Measurements from ENCODE around the gene RITA1. TPM values are rescaled to one million over a fixed set of nuclear protein-coding genes. Genes with fewer than 3 reads are reported as not detected.

Gene RITA1
- total and polyA plus RNA-seq, 2 experiments from 2014 or later: 16.1 to 26.9 TPM

- no peaks in the 10 kb centered on the region for H3K36me3 ChIP-seq (replicated peaks; ENCODE audit: insufficient read depth, low read depth)
- peak; percentile 41 for DNase-seq (ENCODE audit: low spot score)
- 8% methylated on average over 11 of the region's 11 CpGs for WGBS (ENCODE audit: low lambda C conversion rate, missing lambda C conversion rate)
These were observed 478 bp downstream of the RITA1 start for GRCh38 chr12:113186033-113186365.

GRCh38 chr12:113186666-113187325, 1.3 kb downstream of the RITA1 start:
- WGBS (ENCODE audit: low lambda C conversion rate, missing lambda C conversion rate): 85% methylated on average over 16 of the region's 16 CpGs

More at GRCh38 chr12:113186033-113186365, 478 bp downstream of the RITA1 start:
- no peaks in the 10 kb centered on the region for H3K27me3 ChIP-seq
- H3K27ac ChIP-seq: peak overlapping the region; percentile 97
- H2AFZ ChIP-seq: peak overlapping the region; percentile 86
- TF ChIP-seq EZH2 (IDR thresholded peaks at IDR 0.05; ENCODE audit: borderline replicate concordance): no peak
- no peaks in the 10 kb centered on the region for H3K9me2 ChIP-seq (replicated peaks; ENCODE audit: insufficient read depth)
- H3K4me2 ChIP-seq: peak overlapping the region; percentile 94
- peaks cover 4% of the 10 kb centered on the region for H4K20me1 ChIP-seq (ENCODE audit: insufficient read depth, poor library complexity, severe bottlenecking)
- peak overlapping the region; percentile 86 for H3K4me3 ChIP-seq
- H3K9me3 ChIP-seq (ENCODE audit: low read depth): no peaks in the 10 kb centered on the region
- peaks cover 15% of the 10 kb centered on the region for H3K4me1 ChIP-seq (ENCODE audit: insufficient read depth)
- H3K79me2 ChIP-seq: peaks cover 47% of the 10 kb centered on the region

GRCh38 chr12:113189361-113189760, 3.8 kb downstream of the RITA1 start:
- no peak overlapping the region for H3K27ac ChIP-seq
- WGBS (ENCODE audit: low lambda C conversion rate, missing lambda C conversion rate): 100% methylated on average over 2 of the region's 2 CpGs

More at GRCh38 chr12:113186666-113187325, 1.3 kb downstream of the RITA1 start:
- Histone ChIP-seq H3K36me3 (replicated peaks; ENCODE audit: insufficient read depth, low read depth) (no peaks in the 10 kb centered on the region), H2AFZ (no peak overlapping the region), H4K20me1 (ENCODE audit: insufficient read depth, poor library complexity, severe bottlenecking) (peaks cover 4% of the 10 kb centered on the region), H3K27ac (no peak overlapping the region), H3K79me2 (peaks cover 44% of the 10 kb centered on the region), H3K27me3 (no peaks in the 10 kb centered on the region), H3K4me1 (ENCODE audit: insufficient read depth) (peaks cover 15% of the 10 kb centered on the region), H3K4me2 (peak overlapping the region; percentile 94), H3K4me3 (no peak overlapping the region), H3K9me2 (replicated peaks; ENCODE audit: insufficient read depth) (no peaks in the 10 kb centered on the region), H3K9me3 (ENCODE audit: low read depth) (no peaks in the 10 kb centered on the region)
- TF ChIP-seq, protein P1, sequence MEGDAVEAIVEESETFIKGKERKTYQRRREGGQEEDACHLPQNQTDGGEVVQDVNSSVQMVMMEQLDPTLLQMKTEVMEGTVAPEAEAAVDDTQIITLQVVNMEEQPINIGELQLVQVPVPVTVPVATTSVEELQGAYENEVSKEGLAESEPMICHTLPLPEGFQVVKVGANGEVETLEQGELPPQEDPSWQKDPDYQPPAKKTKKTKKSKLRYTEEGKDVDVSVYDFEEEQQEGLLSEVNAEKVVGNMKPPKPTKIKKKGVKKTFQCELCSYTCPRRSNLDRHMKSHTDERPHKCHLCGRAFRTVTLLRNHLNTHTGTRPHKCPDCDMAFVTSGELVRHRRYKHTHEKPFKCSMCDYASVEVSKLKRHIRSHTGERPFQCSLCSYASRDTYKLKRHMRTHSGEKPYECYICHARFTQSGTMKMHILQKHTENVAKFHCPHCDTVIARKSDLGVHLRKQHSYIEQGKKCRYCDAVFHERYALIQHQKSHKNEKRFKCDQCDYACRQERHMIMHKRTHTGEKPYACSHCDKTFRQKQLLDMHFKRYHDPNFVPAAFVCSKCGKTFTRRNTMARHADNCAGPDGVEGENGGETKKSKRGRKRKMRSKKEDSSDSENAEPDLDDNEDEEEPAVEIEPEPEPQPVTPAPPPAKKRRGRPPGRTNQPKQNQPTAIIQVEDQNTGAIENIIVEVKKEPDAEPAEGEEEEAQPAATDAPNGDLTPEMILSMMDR (IDR thresholded peaks at IDR 0.05; ENCODE audit: poor library complexity): no peak
- TF ChIP-seq EZH2phosphoT487 (IDR thresholded peaks at IDR 0.05; ENCODE audit: low read depth, severe bottlenecking, unreplicated experiment) (no peak), EZH2 (IDR thresholded peaks at IDR 0.05; ENCODE audit: borderline replicate concordance) (no peak)
- no peak for DNase-seq (ENCODE audit: low spot score)

GRCh38 chr12:113190761-113191160, 5.2 kb downstream of the RITA1 start:
- no peak for DNase-seq (ENCODE audit: low spot score)
- peaks cover 15% of the 10 kb centered on the region for H3K79me2 ChIP-seq
- no peak overlapping the region for H2AFZ ChIP-seq
- H3K9me2 ChIP-seq (replicated peaks; ENCODE audit: insufficient read depth): no peaks in the 10 kb centered on the region
- H4K20me1 ChIP-seq (ENCODE audit: insufficient read depth, poor library complexity, severe bottlenecking): peaks cover 4% of the 10 kb centered on the region
- TF ChIP-seq EZH2phosphoT487 (IDR thresholded peaks at IDR 0.05; ENCODE audit: low read depth, severe bottlenecking, unreplicated experiment) (no peak), EZH2 (IDR thresholded peaks at IDR 0.05; ENCODE audit: borderline replicate concordance) (no peak)
- TF ChIP-seq, protein P1 (IDR thresholded peaks at IDR 0.05; ENCODE audit: poor library complexity): no peak
- 92% methylated on average over 4 of the region's 4 CpGs for WGBS (ENCODE audit: low lambda C conversion rate, missing lambda C conversion rate)
- no peaks in the 10 kb centered on the region for H3K9me3 ChIP-seq (ENCODE audit: low read depth)
- no peak overlapping the region for H3K4me3 ChIP-seq
- H3K4me1 ChIP-seq (ENCODE audit: insufficient read depth): peaks cover 8% of the 10 kb centered on the region
- H3K36me3 ChIP-seq (replicated peaks; ENCODE audit: insufficient read depth, low read depth): no peaks in the 10 kb centered on the region
- H3K4me2 ChIP-seq: no peak overlapping the region
- H3K27ac ChIP-seq: no peak overlapping the region
- no peaks in the 10 kb centered on the region for H3K27me3 ChIP-seq

More at GRCh38 chr12:113189361-113189760, 3.8 kb downstream of the RITA1 start:
- Histone ChIP-seq H2AFZ (no peak overlapping the region), H3K27me3 (no peaks in the 10 kb centered on the region), H3K36me3 (replicated peaks; ENCODE audit: insufficient read depth, low read depth) (no peaks in the 10 kb centered on the region), H3K4me1 (ENCODE audit: insufficient read depth) (peaks cover 9% of the 10 kb centered on the region), H4K20me1 (ENCODE audit: insufficient read depth, poor library complexity, severe bottlenecking) (peaks cover 4% of the 10 kb centered on the region), H3K4me2 (no peak overlapping the region), H3K9me3 (ENCODE audit: low read depth) (no peaks in the 10 kb centered on the region), H3K9me2 (replicated peaks; ENCODE audit: insufficient read depth) (no peaks in the 10 kb centered on the region), H3K4me3 (no peak overlapping the region), H3K79me2 (peaks cover 18% of the 10 kb centered on the region)
- TF ChIP-seq EZH2 (IDR thresholded peaks at IDR 0.05; ENCODE audit: borderline replicate concordance): no peak
- no peak for TF ChIP-seq EZH2phosphoT487 (IDR thresholded peaks at IDR 0.05; ENCODE audit: low read depth, severe bottlenecking, unreplicated experiment)
- TF ChIP-seq, protein P1 (IDR thresholded peaks at IDR 0.05; ENCODE audit: poor library complexity): no peak
- DNase-seq (ENCODE audit: low spot score): no peak
